Smooth muscle cell (in vitro differentiated cells): ENCODE data around the gene PATL1. TPM values are rescaled to one million over a fixed set of nuclear protein-coding genes. Genes with fewer than 3 reads are reported as not detected.

Source experiments
- DNase-seq: peaks from one replicate; lab custom pipeline; 2025; ENCODE audit not compliant: unreplicated experiment; lab: John Stamatoyannopoulos, UW
- H2AFZ ChIP-seq: fragments of 200-600 bp; sonication (generic); 2 replicates; pipeline ENCODE4 v1.6.0; 2016; ENCODE audit warnings: antibody characterized with exemption, low read depth, mild to moderate bottlenecking
- H3F3A ChIP-seq: fragments of 200-600 bp; sonication (generic); 2 replicates; pipeline ENCODE4 v1.6.0; 2017; ENCODE audit warnings: antibody characterized with exemption, low read depth
- H3K27ac ChIP-seq: fragments of 200-600 bp; sonication (generic); 2 replicates; pipeline ENCODE4 v1.5.1; 2016; ENCODE audit warnings: low read depth, mild to moderate bottlenecking
- H3K27me3 ChIP-seq: fragments of 200-600 bp; sonication (generic); 2 replicates; pipeline ENCODE4 v1.6.1; 2016; ENCODE audit warnings: low read depth, mild to moderate bottlenecking
- H3K36me3 ChIP-seq: fragments of 200-600 bp; sonication (generic); 2 replicates; pipeline ENCODE4 v1.5.1; 2016; ENCODE audit warnings: low read depth
- H3K4me1 ChIP-seq: fragments of 200-600 bp; sonication (generic); 2 replicates; pipeline ENCODE4 v1.5.1; 2016; ENCODE audit warnings: low read depth
- H3K4me2 ChIP-seq: fragments of 200-600 bp; sonication (generic); 2 replicates; pipeline ENCODE4 v1.6.0; 2016; ENCODE audit warnings: mild to moderate bottlenecking
- H3K4me3 ChIP-seq: fragments of 200-600 bp; sonication (generic); 2 replicates; pipeline ENCODE4 v1.5.1; 2016; ENCODE audit warnings: mild to moderate bottlenecking
- H3K79me2 ChIP-seq: fragments of 200-600 bp; sonication (generic); 2 replicates; pipeline ENCODE4 v1.6.0; 2016; ENCODE audit warnings: low read depth, mild to moderate bottlenecking
- H3K9ac ChIP-seq: fragments of 200-600 bp; sonication (generic); 2 replicates; pipeline ENCODE4 v1.6.0; 2016; ENCODE audit warnings: low read depth
- H3K9me3 ChIP-seq: fragments of 200-600 bp; sonication (generic); replicated peaks from 2 replicates; pipeline ENCODE4 v1.5.1; 2016; ENCODE audit warnings: low read depth
- H4K20me1 ChIP-seq: fragments of 200-600 bp; sonication (generic); 2 replicates; pipeline ENCODE4 v1.6.0; 2016; ENCODE audit warnings: low read depth
- CTCF ChIP-seq: fragments of 200-600 bp; sonication (generic); IDR thresholded peaks from 2 replicates; pipeline ENCODE4 v1.5.1; 2017; ENCODE audit warnings: borderline replicate concordance, mild to moderate bottlenecking, antibody characterized with exemption; ENCODE audit not compliant: insufficient read depth, poor library complexity, severe bottlenecking
- WGBS: methylation state at CpG from one replicate; pipeline ENCODE4 v1.1.7; 2016; ENCODE audit warnings: low lambda C conversion rate; 5-methylcytosine and 5-hydroxymethylcytosine counted together
- polyA plus RNA-seq: library from polyadenylated mRNA; unstranded; fragments of >200 nt; fragmentation: Nextera tagmentation; extraction: Ambion mirVana; gene quantifications from 2 replicates; pipeline ENCODE4 v1.2.1, GENCODE V29; 2016
- total RNA-seq: library from RNA; depleted of rRNA; stranded (reverse); fragments of >200 nt; gene quantifications from 2 replicates; pipeline ENCODE4 v1.2.3, GENCODE V29; 2014

The PATL1 gene
- total and polyA plus RNA-seq, 2 experiments from 2014 or later = 16.5 to 35.2 TPM

- H3K4me3 ChIP-seq = no peak overlapping the region
- H4K20me1 ChIP-seq = peaks cover 97% of the 10 kb centered on the region
- no peak overlapping the region for H3K27ac ChIP-seq
- 97% methylated on average over 7 of the region's 7 CpGs for WGBS
- peaks cover 97% of the 10 kb centered on the region for H3K79me2 ChIP-seq
- H3K9me3 ChIP-seq = no peaks in the 10 kb centered on the region
- DNase-seq = no peak
- H3K4me1 ChIP-seq = peaks cover 18% of the 10 kb centered on the region
- TF ChIP-seq CTCF = no peak
- no peak overlapping the region for H3K9ac ChIP-seq
- no peaks in the 10 kb centered on the region for H3K27me3 ChIP-seq
- no peak overlapping the region for H3K4me2 ChIP-seq
- no peaks in the 10 kb centered on the region for H3F3A ChIP-seq
- peaks cover 43% of the 10 kb centered on the region for H3K36me3 ChIP-seq
- H2AFZ ChIP-seq = no peak overlapping the region
Observed at GRCh38 chr11:59610289-59610688, 58.5 kb downstream of the PATL1 start.

- no peaks in the 10 kb centered on the region for H3K27me3 ChIP-seq
- no peak overlapping the region for H3K27ac ChIP-seq
- no peak overlapping the region for H2AFZ ChIP-seq
- peaks cover 98% of the 10 kb centered on the region for H4K20me1 ChIP-seq
- H3K79me2 ChIP-seq = peaks cover 93% of the 10 kb centered on the region
- no peak for DNase-seq
- TF ChIP-seq CTCF = no peak
- no peak overlapping the region for H3K4me3 ChIP-seq
- no peaks in the 10 kb centered on the region for H3F3A ChIP-seq
- no peak overlapping the region for H3K4me2 ChIP-seq
- no peaks in the 10 kb centered on the region for H3K9me3 ChIP-seq
- peaks cover 2% of the 10 kb centered on the region for H3K4me1 ChIP-seq
- peaks cover 47% of the 10 kb centered on the region for H3K36me3 ChIP-seq
- WGBS = 98% methylated on average over 6 of the region's 6 CpGs
- H3K9ac ChIP-seq = no peak overlapping the region
Observed at GRCh38 chr11:59607703-59608454, 61.0 kb downstream of the PATL1 start.

- no peak for DNase-seq
- Histone ChIP-seq H3F3A (no peaks in the 10 kb centered on the region), H2AFZ (no peak overlapping the region), H4K20me1 (peaks cover 65% of the 10 kb centered on the region), H3K4me1 (no peaks in the 10 kb centered on the region), H3K79me2 (peaks cover 43% of the 10 kb centered on the region), H3K9me3 (no peaks in the 10 kb centered on the region), H3K4me3 (no peak overlapping the region), H3K4me2 (no peak overlapping the region), H3K9ac (no peak overlapping the region), H3K27me3 (no peaks in the 10 kb centered on the region), H3K27ac (no peak overlapping the region), H3K36me3 (peaks cover 51% of the 10 kb centered on the region)
- 97% methylated on average over 6 of the region's 6 CpGs for WGBS
- no peak for TF ChIP-seq CTCF
Observed at GRCh38 chr11:59602432-59602831, 66.4 kb downstream of the PATL1 start.

GRCh38 chr11:59601788-59602187 is 67.0 kb downstream of the PATL1 start:
- Histone ChIP-seq H3K36me3 (peaks cover 45% of the 10 kb centered on the region), H4K20me1 (peaks cover 59% of the 10 kb centered on the region), H3F3A (no peaks in the 10 kb centered on the region), H3K4me2 (no peak overlapping the region), H3K27me3 (no peaks in the 10 kb centered on the region), H3K27ac (no peak overlapping the region), H3K4me3 (no peak overlapping the region), H3K4me1 (no peaks in the 10 kb centered on the region), H3K79me2 (peaks cover 37% of the 10 kb centered on the region), H3K9me3 (no peaks in the 10 kb centered on the region), H3K9ac (no peak overlapping the region), H2AFZ (no peak overlapping the region)
- WGBS = 97% methylated on average over 4 of the region's 4 CpGs
- TF ChIP-seq CTCF = no peak
- no peak for DNase-seq
